ENCODE results near the gene PRR14L. TPM values are rescaled to one million over a fixed set of nuclear protein-coding genes. Genes with fewer than 3 reads are reported as not detected.
"Not testable (repeated sequence)": the region's sequence is repeated elsewhere in the genome, so short reads cannot be mapped to it uniquely, and the experiment has no call there.

Gene PRR14L
- total RNA-seq, 1 donor, result 18.3 TPM

- no peak for DNase-seq (ENCODE audit: low read depth in 2 of 3, low spot score in 2 of 3)
Observed at GRCh38 chr22:31742115-31742514, 7.8 kb downstream of the PRR14L start.

- DNase-seq (ENCODE audit: low read depth in 2 of 3, low spot score in 2 of 3), result not testable (repeated sequence)
Observed at GRCh38 chr22:31740314-31740713, 9.6 kb downstream of the PRR14L start.

- DNase-seq (ENCODE audit: low read depth in 2 of 3, low spot score in 2 of 3), result no peak
Observed at GRCh38 chr22:31739795-31740201, 10.1 kb downstream of the PRR14L start.

- no peak for DNase-seq (ENCODE audit: low read depth in 2 of 3, low spot score in 2 of 3)
Observed at GRCh38 chr22:31738566-31738965, 11.4 kb downstream of the PRR14L start.

- no peak for DNase-seq (ENCODE audit: low read depth in 2 of 3, low spot score in 2 of 3)
Observed at GRCh38 chr22:31737932-31738331, 12.0 kb downstream of the PRR14L start.

GRCh38 chr22:31736458-31736857 is 13.5 kb downstream of the PRR14L start:
- DNase-seq (ENCODE audit: low read depth in 2 of 3, low spot score in 2 of 3), result no peak

GRCh38 chr22:31734512-31734911 is 15.4 kb downstream of the PRR14L start:
- no peak for DNase-seq (ENCODE audit: low read depth in 2 of 3, low spot score in 2 of 3)

GRCh38 chr22:31733580-31734079 is 16.3 kb downstream of the PRR14L start:
- DNase-seq (ENCODE audit: low read depth in 2 of 3, low spot score in 2 of 3), result no peak

- DNase-seq (ENCODE audit: low read depth in 2 of 3, low spot score in 2 of 3), result no peak
Observed at GRCh38 chr22:31732089-31732829, 17.7 kb downstream of the PRR14L start.

GRCh38 chr22:31730344-31730711 is 19.6 kb downstream of the PRR14L start:
- no peak for DNase-seq (ENCODE audit: low read depth in 2 of 3, low spot score in 2 of 3)

GRCh38 chr22:31728857-31729256 is 21.1 kb downstream of the PRR14L start:
- no peak for DNase-seq (ENCODE audit: low read depth in 2 of 3, low spot score in 2 of 3)

GRCh38 chr22:31726692-31727091 is 23.2 kb downstream of the PRR14L start:
- DNase-seq (ENCODE audit: low read depth in 2 of 3, low spot score in 2 of 3), result no peak

GRCh38 chr22:31723723-31724122 is 26.2 kb downstream of the PRR14L start:
- DNase-seq (ENCODE audit: low read depth in 2 of 3, low spot score in 2 of 3), result no peak

GRCh38 chr22:31719850-31720471 is 30.0 kb downstream of the PRR14L start:
- no peak for DNase-seq (ENCODE audit: low read depth in 2 of 3, low spot score in 2 of 3)

- no peak for DNase-seq (ENCODE audit: low read depth in 2 of 3, low spot score in 2 of 3)
Observed at GRCh38 chr22:31715147-31715778, 34.7 kb downstream of the PRR14L start.

- not testable (repeated sequence) for DNase-seq (ENCODE audit: low read depth in 2 of 3, low spot score in 2 of 3)
Observed at GRCh38 chr22:31711226-31711625, 38.7 kb downstream of the PRR14L start.

- no peak for DNase-seq (ENCODE audit: low read depth in 2 of 3, low spot score in 2 of 3)
Observed at GRCh38 chr22:31707519-31707918, 42.4 kb downstream of the PRR14L start.

- DNase-seq (ENCODE audit: low read depth in 2 of 3, low spot score in 2 of 3), result no peak
Observed at GRCh38 chr22:31695423-31695822, 54.5 kb downstream of the PRR14L start.

- DNase-seq (ENCODE audit: low read depth in 2 of 3, low spot score in 2 of 3), result not testable (repeated sequence)
Observed at GRCh38 chr22:31694046-31694445, 55.9 kb downstream of the PRR14L start.

GRCh38 chr22:31692186-31692886 is 57.6 kb downstream of the PRR14L start:
- peak in 2 of 3 donors; percentile 18 to 40 for DNase-seq (ENCODE audit: low read depth in 2 of 3, low spot score in 2 of 3)

- DNase-seq (ENCODE audit: low read depth in 2 of 3, low spot score in 2 of 3), result no peak
Observed at GRCh38 chr22:31691408-31691807, 58.5 kb downstream of the PRR14L start.
